Activated naive CD4-positive, alpha-beta T cell treated with anti-CD3 and anti-CD28 coated beads for 36 hours (primary cell): Measurements from ENCODE around the gene AK8. TPM values are rescaled to one million over a fixed set of nuclear protein-coding genes. Genes with fewer than 3 reads are reported as not detected.

ENCODE experiments used
- CTCF ChIA-PET: fragments of 350-600 bp; sonication (Branson Sonifier 250); formaldehyde crosslinking; loops from one replicate; lab custom pipeline; 2021; ENCODE audit warnings: antibody characterized with exemption; lab: Charles Lee
- DNase-seq: peaks from one replicate; pipeline ENCODE4 v3.0.0-alpha.2; 2020
- H3K27ac Mint-ChIP-seq: one replicate; pipeline ENCODE4 v1.8.0; 2021; ENCODE audit warnings: mild to moderate bottlenecking, mixed read lengths
- H3K27me3 Mint-ChIP-seq: one replicate; pipeline ENCODE4 v1.8.0; 2021; ENCODE audit warnings: low read depth, mixed read lengths
- H3K36me3 Mint-ChIP-seq: one replicate; pipeline ENCODE4 v1.8.0; 2021; ENCODE audit warnings: low read depth, mixed read lengths
- H3K4me1 Mint-ChIP-seq: one replicate; pipeline ENCODE4 v1.8.0; 2021; ENCODE audit warnings: low read depth, mixed read lengths
- H3K4me3 Mint-ChIP-seq: one replicate; pipeline ENCODE4 v1.8.0; 2021; ENCODE audit warnings: mild to moderate bottlenecking, moderate library complexity, mixed read lengths
- H3K9me3 Mint-ChIP-seq: one replicate; pipeline ENCODE4 v1.8.0; 2021; ENCODE audit warnings: mixed read lengths
- intact Hi-C: fragments of 100-400 bp; cut with micrococcal nuclease; formaldehyde crosslinking; loops from one replicate; pipeline ENCODE4 v1.15.1; 2023
- total RNA-seq, 2 experiments: library from RNA; stranded (reverse); gene quantifications; one replicate each; pipeline ENCODE4 v1.2.3, GENCODE V29; 2021

The AK8 gene
- total RNA-seq, 2 experiments from 2014 or later: not detected

DNA sequence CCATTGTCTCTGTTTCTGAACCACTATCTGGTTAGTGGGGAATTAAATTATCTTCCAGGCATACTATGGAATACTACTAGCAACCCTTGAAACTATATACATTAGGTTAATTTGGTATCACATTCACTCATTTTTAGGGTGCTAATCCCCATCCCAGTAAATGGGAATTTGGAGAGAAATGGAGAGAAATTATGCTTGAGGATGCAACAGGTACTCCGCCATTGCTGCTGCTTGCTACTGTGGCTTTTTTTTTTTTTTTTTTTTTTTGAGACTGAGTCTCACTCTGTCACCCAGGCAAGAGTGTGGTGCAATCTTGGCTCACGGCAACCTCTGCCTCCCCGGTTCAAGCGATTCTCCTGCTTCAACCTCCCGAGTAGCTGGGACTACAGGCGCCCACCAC, 66.1 kb downstream of the AK8 start:
- intact Hi-C loops: no loop called here
- H3K27me3 Mint-ChIP-seq: peaks cover 31% of the 10 kb centered on the region
- no peak for DNase-seq
- no peaks in the 10 kb centered on the region for H3K4me1 Mint-ChIP-seq
- no peak overlapping the region for H3K27ac Mint-ChIP-seq
- H3K9me3 Mint-ChIP-seq: no peaks in the 10 kb centered on the region
- H3K36me3 Mint-ChIP-seq: no peaks in the 10 kb centered on the region
- H3K4me3 Mint-ChIP-seq: no peak overlapping the region
- CTCF ChIA-PET: interaction anchor here (0.8 kb wide), 1 partner anchor 54 kb away, joined by 4 read pairs; no protein-coding TSS in a partner anchor

DNA sequence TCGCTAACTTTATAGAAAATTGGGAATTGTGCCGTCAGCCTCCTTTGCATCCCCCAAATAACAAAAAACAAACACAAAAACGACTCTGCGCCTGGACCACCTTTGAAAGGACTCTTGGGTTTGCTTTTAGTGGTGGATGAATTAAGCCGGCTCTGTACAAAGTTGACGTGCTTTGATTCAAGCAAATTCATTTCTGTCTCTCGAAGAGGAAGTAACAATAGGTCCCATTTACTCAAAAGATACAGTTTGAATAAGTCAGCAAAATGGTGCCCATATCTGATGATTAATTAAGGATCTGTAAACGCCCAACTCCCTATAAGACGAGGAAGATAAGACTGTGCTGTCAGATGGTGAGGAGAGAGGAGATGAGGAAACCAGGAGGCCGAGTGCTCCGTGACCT, 67.8 kb downstream of the AK8 start:
- no peak for DNase-seq
- H3K9me3 Mint-ChIP-seq: no peaks in the 10 kb centered on the region
- H3K4me3 Mint-ChIP-seq: no peak overlapping the region
- H3K27me3 Mint-ChIP-seq: peaks cover 28% of the 10 kb centered on the region
- H3K4me1 Mint-ChIP-seq: no peaks in the 10 kb centered on the region
- H3K27ac Mint-ChIP-seq: no peak overlapping the region
- CTCF ChIA-PET: no interaction called here
- intact Hi-C loops: no loop called here
- no peaks in the 10 kb centered on the region for H3K36me3 Mint-ChIP-seq

DNA sequence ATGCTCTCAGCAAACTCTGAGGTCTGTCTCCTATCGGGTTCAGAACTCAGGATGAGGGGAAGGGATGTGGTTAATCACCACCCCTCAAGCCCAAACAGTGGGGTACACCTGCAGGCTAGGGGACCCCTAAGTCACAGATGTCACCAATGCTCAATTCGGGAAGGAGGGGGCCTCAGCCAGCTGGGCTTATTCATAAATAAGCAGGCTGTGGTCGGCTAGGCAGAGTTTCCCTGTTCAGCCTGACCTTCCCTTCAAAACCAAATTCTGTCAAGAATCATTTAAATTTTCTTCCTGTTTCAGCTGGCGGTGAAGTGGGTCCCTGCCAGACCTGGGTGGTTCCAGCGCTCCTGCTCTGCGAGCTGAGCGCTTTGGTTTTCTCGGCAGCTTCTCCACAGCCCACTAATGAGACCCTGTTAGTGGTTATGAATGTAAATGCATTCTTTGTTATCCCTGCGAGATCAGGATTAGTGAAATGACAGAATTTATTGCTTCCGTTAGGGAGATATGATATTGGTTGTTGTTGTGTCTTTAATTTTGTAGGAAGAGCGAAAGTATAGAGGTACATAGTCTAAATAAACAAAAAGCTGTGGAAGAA, 68.3 kb downstream of the AK8 start:
- Mint-ChIP-seq H3K4me3 (no peak overlapping the region), H3K4me1 (no peaks in the 10 kb centered on the region), H3K27ac (no peak overlapping the region), H3K36me3 (no peaks in the 10 kb centered on the region), H3K9me3 (no peaks in the 10 kb centered on the region), H3K27me3 (peaks cover 29% of the 10 kb centered on the region)
- intact Hi-C loops: no loop called here
- CTCF ChIA-PET: no interaction called here
- DNase-seq: no peak

DNA sequence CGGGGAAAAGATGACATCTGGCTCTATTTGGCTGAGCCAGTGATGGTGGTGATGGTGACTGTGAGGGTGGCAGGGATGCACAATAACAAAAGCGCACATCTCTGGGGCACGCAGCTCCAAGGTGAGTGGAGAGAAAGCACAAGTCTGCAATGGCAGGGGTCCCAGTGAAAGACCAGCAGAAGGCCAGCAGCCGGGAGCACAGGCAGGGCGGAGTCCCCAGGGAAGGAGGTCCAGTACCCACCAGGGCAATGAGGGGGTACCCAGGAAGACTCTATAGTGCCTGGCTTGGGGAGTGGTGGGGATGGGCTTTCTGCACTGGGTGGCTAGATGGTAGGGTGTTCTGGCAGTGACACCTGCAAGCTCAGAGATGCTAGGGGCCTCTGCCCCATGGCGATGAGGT, 69.4 kb downstream of the AK8 start:
- no peak for DNase-seq
- Mint-ChIP-seq H3K27ac (no peak overlapping the region), H3K27me3 (peaks cover 34% of the 10 kb centered on the region), H3K9me3 (no peaks in the 10 kb centered on the region), H3K4me1 (no peaks in the 10 kb centered on the region), H3K4me3 (no peak overlapping the region), H3K36me3 (no peaks in the 10 kb centered on the region)
- CTCF ChIA-PET: no interaction called here
- intact Hi-C loops: no loop called here

DNA sequence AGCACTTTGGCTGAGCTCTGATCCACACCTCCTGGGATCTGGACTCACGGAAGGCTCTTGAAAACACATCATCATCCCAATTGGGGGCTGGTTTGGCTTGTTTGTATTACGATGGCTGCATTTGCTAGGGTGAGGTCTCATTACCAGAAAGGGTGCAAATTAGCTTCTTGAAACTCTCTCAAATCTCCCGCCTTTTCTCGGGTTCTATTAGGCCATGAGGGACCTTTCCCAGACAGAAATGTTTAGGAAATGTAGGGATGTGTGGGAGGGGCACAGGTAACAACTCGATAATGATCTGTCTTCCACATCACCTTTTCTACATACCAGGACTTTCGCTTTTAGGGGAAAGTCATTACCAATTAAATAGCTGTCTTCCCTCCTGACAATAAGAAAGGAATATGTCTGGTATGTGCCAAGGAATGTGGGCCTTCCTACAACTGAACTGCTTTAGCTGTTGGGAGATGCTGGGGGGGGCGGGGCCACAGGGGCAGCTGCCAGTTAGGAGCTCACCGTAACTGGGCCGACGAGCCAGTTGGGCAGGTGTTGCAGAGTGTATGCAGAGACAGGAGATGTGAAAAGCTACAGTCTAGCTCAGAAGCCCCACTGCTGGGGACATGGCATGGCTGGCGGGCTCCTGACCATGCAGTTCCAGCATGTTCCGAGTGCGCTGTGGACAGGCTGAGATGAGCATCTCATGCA, 71.2 kb downstream of the AK8 start:
- Mint-ChIP-seq H3K9me3 (no peaks in the 10 kb centered on the region), H3K4me1 (no peaks in the 10 kb centered on the region), H3K36me3 (no peaks in the 10 kb centered on the region), H3K27ac (no peak overlapping the region), H3K27me3 (peaks cover 33% of the 10 kb centered on the region), H3K4me3 (no peak overlapping the region)
- intact Hi-C loops: no loop called here
- CTCF ChIA-PET: interaction anchor here (1.3 kb wide), 1 partner anchor 393 kb away, joined by 5 read pairs; no protein-coding TSS in a partner anchor
- DNase-seq: no peak

DNA sequence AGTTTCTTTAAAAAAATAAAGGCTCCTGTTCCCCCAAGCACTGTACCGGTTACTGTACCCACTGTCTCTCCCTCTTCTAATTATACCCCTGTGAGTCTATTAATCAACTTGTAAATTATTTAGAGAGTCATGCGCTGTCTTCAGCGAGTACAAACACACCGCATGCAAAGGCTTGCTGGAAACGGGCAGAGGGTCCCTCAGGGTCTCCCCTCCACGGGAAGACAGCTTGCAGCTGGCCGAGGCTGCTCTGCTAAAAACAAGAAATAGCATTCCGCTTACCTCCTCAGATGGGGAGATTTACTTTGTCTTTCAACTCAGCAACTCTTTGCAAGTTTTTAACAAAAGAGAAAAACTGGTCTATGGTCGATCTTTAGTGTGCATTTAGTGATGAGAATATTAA, 71.8 kb downstream of the AK8 start:
- Mint-ChIP-seq H3K9me3 (no peaks in the 10 kb centered on the region), H3K4me1 (no peaks in the 10 kb centered on the region), H3K36me3 (no peaks in the 10 kb centered on the region), H3K27me3 (peaks cover 34% of the 10 kb centered on the region), H3K4me3 (no peak overlapping the region), H3K27ac (no peak overlapping the region)
- CTCF ChIA-PET: interaction anchor here (1.3 kb wide), 1 partner anchor 392 kb away, joined by 5 read pairs; no protein-coding TSS in a partner anchor
- no peak for DNase-seq
- intact Hi-C loops: no loop called here

DNA sequence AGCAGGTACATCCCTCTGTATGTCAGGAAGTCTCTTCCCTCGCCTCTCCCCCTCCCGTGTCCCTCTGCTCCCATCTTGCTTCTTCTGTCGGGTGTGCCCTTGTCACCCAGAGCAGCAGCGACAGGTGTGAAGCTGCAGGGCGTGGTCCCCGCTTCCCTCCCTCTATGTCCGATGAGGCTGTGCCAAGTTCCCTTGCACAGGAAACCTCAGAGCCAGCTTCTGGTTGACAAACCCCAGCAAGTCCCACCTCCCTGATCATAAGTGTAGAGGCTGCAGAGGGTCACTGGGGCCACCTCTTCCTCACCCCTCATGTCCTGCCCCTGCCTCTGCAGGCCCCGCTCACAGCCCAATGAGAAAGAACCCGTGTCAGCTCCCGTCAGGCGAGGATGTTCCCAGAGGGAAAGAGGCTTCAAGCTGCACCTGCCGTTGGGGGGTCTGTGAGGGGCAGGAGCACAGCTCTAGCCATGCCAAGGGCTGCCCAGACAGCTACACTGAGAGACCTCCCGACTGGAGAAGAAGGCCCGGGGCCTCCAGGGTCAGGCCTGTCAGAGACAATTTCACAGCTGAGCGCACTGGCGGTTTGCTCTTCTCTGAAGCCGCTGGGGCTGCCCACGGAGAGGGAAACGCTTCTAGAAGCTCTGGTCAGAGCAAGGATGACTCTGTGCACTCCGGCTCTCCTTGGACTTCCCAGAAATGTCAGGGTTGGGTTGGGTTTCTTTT, 73.3 kb downstream of the AK8 start:
- no peaks in the 10 kb centered on the region for H3K36me3 Mint-ChIP-seq
- no peak for DNase-seq
- peaks cover 31% of the 10 kb centered on the region for H3K27me3 Mint-ChIP-seq
- CTCF ChIA-PET: no interaction called here
- H3K4me3 Mint-ChIP-seq: no peak overlapping the region
- H3K9me3 Mint-ChIP-seq: no peaks in the 10 kb centered on the region
- no peaks in the 10 kb centered on the region for H3K4me1 Mint-ChIP-seq
- no peak overlapping the region for H3K27ac Mint-ChIP-seq
- intact Hi-C loops: loop anchor here (1.0 to 5.0 kb wide), 3 partner anchors 98 to 317 kb away; no protein-coding TSS in a partner anchor

DNA sequence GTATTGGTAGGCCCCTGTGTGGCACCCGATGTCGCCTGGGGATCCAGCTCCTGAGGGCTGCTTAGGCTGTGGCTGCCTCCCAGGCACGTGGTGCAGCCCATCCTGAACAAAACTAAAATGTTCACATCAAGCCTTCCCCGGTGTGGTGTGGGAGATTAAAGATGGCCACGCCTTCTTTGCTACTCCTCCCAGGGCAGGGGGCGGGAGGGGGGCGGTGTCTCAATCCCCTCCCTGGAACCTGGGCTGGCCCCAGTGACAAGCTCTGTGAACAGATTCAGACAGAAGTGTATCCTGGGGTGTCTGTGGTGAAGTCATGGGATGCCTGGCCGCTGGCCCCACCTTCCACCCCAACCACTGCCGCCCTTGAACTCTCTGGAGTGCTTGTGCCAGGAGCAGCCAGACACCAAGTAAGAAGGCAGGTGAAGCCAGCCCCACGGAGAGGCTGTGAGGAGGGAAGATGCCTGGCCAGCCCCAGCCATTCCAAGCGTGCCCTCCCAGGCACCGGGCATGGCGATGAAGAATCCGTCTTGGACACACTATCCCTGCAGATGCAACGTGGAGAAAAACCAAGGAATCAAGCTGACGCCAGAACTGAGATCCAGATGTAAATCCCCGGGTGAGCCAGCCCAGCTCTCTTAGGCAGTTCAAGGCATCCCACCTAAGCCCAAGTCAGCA, 75.8 kb downstream of the AK8 start:
- no peaks in the 10 kb centered on the region for H3K9me3 Mint-ChIP-seq
- no peaks in the 10 kb centered on the region for H3K36me3 Mint-ChIP-seq
- H3K27me3 Mint-ChIP-seq: peaks cover 16% of the 10 kb centered on the region
- CTCF ChIA-PET: interaction anchor here (0.6 kb wide), 1 partner anchor 394 kb away, joined by 4 read pairs; no protein-coding TSS in a partner anchor
- no peaks in the 10 kb centered on the region for H3K4me1 Mint-ChIP-seq
- no peak overlapping the region for H3K27ac Mint-ChIP-seq
- intact Hi-C loops: loop anchor here (5.0 kb wide), 2 partner anchors 100 to 315 kb away; no protein-coding TSS in a partner anchor
- no peak overlapping the region for H3K4me3 Mint-ChIP-seq
- no peak for DNase-seq

DNA sequence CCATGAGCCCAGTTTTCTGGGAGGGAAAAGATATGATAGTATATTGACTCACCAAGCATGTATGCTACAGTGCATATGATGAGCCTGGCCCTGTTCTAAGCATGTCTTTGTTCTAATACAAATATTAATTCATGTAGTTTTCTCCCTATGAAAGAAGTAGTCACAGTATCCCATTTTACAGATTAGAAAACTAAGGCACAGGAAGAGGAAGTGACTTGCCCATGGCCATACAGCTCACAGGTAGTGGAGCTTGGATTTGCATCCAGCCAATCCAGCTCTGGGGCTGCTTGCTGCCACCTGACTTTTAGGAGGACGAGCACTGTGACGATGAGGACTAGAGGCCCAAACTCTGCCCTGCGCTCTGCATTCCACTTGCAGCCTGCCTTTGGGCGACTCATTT, 76.4 kb downstream of the AK8 start:
- no peaks in the 10 kb centered on the region for H3K9me3 Mint-ChIP-seq
- no peak overlapping the region for H3K4me3 Mint-ChIP-seq
- H3K27ac Mint-ChIP-seq: no peak overlapping the region
- peaks cover 16% of the 10 kb centered on the region for H3K27me3 Mint-ChIP-seq
- H3K4me1 Mint-ChIP-seq: no peaks in the 10 kb centered on the region
- H3K36me3 Mint-ChIP-seq: no peaks in the 10 kb centered on the region
- intact Hi-C loops: loop anchor here (2.0 to 5.0 kb wide), 3 partner anchors 33 to 314 kb away; no protein-coding TSS in a partner anchor
- CTCF ChIA-PET: interaction anchor here (0.6 kb wide), 1 partner anchor 394 kb away, joined by 4 read pairs; no protein-coding TSS in a partner anchor
- no peak for DNase-seq

DNA sequence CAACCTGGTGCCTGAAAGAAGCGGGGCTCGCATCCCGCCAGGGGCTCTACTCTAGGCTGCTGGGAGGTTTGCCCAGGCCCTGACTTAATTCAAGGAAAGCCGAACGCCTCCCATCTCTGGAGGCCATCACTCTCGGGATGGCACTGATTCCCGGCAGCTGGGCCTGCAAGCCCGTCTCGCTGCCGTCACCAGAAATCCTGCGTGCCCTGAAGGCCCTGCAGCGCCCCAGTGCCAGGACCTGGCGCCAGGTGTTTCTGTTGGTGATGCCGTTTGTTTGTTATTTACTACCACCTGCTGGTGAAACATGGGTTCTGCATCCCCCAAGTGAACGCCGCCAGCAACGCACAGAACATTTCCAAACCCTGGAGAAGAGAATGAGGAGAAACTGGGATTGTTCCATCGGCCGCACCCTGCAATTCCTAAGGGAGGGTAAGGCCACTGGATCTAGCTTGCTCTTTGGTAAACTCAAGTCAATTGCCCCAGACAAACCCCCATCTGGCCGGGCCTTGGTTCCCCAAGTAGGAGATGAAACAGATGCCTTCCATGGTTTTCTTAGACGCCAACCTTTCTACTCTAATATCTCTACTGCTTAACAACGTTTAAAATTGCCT, 77.9 kb downstream of the AK8 start:
- H3K36me3 Mint-ChIP-seq: no peaks in the 10 kb centered on the region
- no peak overlapping the region for H3K4me3 Mint-ChIP-seq
- no peak overlapping the region for H3K27ac Mint-ChIP-seq
- intact Hi-C loops: loop anchor here (1.0 to 5.0 kb wide), 5 partner anchors 31 to 388 kb away; no protein-coding TSS in a partner anchor
- peaks cover 16% of the 10 kb centered on the region for H3K27me3 Mint-ChIP-seq
- CTCF ChIA-PET: interaction anchor here (0.6 to 1.5 kb wide), 4 partner anchors 31 to 311 kb away, joined by 3 to 4 read pairs (median 4); no protein-coding TSS in a partner anchor
- H3K9me3 Mint-ChIP-seq: no peaks in the 10 kb centered on the region
- no peaks in the 10 kb centered on the region for H3K4me1 Mint-ChIP-seq
- peak; percentile 77 for DNase-seq

DNA sequence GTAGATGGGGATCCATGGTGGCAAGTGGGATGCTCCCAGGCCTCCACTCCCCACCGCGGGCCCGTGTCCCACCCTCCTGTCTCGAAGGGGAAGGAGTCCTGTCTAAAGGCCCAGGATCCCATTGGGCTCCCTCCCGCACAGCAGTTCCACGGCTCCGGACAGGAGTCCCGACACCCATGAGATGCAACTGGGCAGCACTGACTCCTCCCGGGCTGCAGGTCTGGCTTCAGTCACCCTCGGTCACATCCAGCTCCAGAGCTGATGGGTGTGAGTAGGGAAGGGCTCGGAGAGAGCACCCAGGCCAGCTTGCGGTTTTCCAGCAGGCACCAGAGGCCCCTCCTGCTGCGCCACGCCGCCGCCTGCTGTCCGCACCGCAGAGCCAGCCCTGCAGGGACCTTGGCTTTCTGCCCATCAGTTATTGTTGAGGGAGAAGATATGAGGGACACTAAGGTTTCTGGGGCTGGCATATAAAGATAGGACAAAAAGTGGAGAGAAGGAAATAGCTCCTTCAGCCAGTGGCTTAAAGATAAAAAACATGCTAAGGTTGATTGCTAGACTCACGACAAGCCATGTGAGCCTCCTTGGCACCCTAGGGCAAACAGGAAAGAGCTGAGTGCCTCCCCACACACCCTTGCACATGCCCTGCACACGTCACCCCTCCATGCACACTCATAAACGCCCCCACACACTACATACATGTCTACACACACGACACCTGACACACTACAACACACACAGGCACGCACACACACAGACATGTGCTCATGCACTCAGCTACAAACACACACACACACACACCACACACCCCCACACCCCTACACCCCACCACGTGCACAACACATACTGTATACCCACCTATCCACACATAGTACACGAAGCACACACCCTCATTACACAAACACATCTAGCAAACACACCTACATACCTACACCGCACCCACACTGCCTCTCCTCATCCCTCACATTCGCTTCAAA, 79.0 kb downstream of the AK8 start:
- intact Hi-C loops: loop anchor here (5.0 kb wide), 1 partner anchor 62 kb away; no protein-coding TSS in a partner anchor
- CTCF ChIA-PET: interaction anchor here (0.5 to 1.5 kb wide), 6 partner anchors 30 to 365 kb away, joined by 3 to 4 read pairs (median 3); no protein-coding TSS in a partner anchor

More for the DNA sequence above, 79.0 kb downstream of the AK8 start:
- Mint-ChIP-seq H3K4me1 (no peaks in the 10 kb centered on the region), H3K36me3 (no peaks in the 10 kb centered on the region), H3K27ac (no peak overlapping the region), H3K27me3 (peaks cover 15% of the 10 kb centered on the region), H3K9me3 (no peaks in the 10 kb centered on the region), H3K4me3 (no peak overlapping the region)
- DNase-seq: no peak
